Colon (tissue), 2 donors: ENCODE measurements around the gene CUZD1.
"Not testable (repeated sequence)": the region's sequence is repeated elsewhere in the genome, so short reads cannot be mapped to it uniquely, and the experiment has no call there.

ENCODE experiments used
- FAIRE-seq: peaks from 2 replicates; lab custom pipeline; 2012; peaks lifted over from hg19 to GRCh38; lab: Jason Lieb, UNC
- donor health status: control.
- donor health status: control.

The CUZD1 gene, protein sequence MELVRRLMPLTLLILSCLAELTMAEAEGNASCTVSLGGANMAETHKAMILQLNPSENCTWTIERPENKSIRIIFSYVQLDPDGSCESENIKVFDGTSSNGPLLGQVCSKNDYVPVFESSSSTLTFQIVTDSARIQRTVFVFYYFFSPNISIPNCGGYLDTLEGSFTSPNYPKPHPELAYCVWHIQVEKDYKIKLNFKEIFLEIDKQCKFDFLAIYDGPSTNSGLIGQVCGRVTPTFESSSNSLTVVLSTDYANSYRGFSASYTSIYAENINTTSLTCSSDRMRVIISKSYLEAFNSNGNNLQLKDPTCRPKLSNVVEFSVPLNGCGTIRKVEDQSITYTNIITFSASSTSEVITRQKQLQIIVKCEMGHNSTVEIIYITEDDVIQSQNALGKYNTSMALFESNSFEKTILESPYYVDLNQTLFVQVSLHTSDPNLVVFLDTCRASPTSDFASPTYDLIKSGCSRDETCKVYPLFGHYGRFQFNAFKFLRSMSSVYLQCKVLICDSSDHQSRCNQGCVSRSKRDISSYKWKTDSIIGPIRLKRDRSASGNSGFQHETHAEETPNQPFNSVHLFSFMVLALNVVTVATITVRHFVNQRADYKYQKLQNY

DNA sequence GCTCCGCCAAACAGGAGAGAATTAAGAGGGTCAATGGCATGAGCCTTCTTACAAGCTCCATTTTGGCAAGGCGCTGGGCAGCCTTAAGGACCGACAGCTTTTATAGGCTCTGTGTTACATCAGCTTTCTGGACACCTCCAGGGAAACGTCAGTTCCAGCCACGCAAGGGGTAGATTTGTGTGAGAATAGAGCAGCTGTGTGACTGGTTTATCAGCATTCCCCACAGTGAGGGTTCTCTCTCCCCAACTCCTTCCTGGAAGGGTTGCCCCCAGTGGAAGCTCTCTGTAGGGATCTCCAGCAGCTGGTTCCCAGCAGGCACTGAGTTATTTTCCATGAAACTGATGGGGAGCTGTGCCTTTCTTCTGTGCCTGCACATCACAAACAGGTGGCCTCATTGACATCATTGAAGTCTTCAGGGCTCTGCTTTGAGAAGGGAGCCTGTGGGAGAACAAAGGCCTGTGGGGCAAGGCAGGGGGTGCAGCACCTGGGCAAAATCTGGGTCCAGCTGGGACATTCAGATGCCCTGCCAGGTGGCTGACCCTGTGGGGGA lies at the start of gene CUZD1:
TSS of gene CUZD1 (minus strand) at position 75 of the 550 bp plus-strand sequence. CDS start at position 61, 14 bp downstream.
- FAIRE-seq, result no peak

DNA sequence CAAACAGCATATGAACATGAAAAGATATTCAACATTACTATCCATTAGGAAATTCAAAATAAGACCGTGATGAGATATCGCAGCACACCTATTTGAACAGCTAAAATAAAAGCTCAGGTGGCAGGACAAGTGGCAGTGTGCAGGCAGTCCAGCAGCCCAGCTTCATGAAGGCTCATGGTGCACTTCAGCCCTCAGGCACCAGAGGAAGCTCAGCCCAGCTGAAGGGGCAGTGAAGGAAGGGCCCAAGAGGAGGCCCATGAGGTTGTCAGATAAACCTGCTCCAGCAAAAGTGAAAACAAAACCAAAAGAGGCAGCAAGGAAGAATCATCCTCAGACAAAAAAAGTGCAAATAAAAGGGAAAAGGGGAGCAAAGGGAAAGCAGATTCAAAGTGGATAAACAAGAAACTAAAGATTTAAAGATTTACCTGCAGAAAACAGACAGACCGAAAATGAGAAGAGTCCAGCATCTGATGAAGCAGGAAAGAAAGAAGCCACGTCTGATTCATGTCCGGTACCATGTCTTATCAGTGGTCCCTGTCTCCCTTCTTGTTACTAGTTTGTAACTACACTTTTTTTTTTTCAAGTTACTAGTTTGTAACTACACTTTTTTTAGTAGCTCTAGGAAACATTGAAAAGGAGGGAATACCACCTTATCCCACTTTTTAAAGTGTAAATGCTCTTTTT lies 48.7 kb upstream of the CUZD1 start:
- no peak for FAIRE-seq

DNA sequence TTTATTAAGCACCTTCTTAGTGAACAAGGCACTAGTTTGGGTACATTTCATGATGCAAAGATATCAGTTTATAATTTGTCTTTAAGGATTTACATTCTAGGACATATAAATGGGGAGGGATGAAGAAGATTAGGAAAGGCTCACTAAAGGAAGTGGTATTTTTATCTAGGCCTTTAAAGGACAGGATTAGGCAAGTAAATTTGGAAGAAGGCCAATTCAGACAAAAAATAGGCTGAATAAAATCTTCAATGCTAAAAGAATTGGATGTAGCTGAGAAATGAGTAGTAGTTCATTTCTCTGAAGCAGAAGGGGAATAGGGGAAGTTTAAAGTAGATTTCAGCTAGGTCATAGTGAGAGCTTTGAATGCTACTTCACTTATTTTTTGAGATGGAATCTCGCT lies 38.5 kb upstream of the CUZD1 start:
- FAIRE-seq, result no peak

DNA sequence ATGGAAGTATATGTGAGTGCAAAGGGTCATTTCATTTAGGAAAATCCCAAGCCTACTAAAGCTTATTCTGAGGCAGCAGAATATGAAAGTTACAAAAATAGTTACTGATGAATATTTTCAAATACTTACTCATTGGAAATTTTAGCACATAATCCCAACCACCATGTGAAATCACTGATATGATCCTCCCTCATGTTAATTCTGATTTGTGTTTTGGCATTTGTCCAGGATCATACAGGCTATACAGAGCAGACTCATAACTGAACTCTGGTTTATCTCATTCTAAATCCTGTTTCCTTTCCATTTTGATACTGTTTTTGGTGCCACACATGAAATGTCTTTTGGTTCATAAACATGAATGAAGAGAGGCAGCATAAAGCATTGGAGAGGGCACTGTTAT lies 37.1 kb upstream of the CUZD1 start:
- FAIRE-seq, result no peak

DNA sequence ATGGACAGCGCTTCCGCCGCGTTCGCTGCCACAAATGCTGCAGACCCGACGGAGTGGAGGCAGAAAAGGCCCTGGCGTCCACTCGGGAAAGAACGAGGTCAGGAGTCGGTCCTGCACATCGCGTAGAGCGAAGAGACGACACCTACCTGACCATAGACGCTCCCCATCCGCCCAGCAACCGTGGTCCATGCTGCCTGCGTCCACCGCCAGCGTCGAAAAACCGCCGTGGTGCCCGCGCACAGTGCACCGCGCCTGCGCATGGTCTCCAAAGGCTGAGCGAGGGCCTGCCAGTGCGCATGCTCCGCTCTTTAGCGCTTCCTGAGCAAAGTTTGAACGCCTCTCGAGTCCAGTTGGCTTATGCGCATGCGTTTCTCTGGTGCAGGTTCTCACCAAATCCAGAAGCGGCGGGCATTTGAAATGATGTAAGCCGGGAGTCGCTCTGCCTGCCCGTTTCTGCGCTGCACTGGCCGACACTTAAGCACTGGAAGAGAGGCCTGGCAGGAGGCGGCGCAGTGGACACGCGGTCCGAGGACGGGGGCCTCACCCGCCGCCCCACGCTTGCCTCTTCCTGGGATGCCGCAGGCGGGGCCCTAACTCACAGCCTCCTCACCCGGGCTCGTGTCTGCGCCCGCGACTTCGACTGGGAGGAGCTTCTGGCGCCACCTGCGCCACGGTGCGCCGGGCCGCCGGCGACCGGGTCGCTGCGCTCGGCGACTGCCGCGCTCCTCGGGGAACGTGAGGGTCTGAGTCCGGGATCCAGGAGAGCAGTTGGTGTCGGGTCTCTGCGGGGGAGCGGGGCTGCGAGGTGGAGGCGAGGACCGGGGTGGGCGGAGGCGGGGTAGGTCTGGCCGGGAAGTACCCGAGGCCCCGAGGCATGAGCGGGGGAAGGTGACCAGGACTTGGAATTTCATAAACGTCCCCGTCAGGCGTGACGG lies 33.9 kb upstream of the CUZD1 start, which contains the start of gene FAM24B:
TSS of gene FAM24B (minus strand) at position 243 of the 935 bp plus-strand sequence. CDS start 29,066 bp downstream, outside the sequence.
- no peak for FAIRE-seq

DNA sequence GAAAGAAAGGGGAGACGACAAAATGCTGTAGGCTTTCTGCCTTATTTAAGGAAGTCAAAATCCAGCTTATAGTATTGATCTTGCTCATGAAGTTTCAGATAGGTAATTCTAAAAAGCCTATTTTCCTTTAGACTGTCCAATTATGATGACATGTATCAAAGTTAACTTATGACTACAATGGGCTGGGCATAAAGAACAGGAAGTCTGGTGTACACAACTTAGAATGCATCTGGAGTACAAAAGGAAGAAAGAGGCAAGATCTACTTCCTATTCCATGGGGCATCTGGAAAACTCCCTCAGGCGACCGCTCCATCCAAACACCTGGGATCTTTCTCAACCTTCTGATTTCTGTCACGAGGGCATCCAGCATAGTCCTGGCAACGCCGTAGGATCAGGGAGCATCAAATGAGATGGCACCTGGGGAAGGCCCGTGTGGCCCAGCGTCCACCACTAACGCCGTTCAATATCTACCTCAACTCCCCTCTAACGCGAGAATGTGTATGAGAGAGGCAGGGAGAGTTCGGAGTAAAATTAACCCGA lies 33.2 kb upstream of the CUZD1 start:
- no peak for FAIRE-seq

DNA sequence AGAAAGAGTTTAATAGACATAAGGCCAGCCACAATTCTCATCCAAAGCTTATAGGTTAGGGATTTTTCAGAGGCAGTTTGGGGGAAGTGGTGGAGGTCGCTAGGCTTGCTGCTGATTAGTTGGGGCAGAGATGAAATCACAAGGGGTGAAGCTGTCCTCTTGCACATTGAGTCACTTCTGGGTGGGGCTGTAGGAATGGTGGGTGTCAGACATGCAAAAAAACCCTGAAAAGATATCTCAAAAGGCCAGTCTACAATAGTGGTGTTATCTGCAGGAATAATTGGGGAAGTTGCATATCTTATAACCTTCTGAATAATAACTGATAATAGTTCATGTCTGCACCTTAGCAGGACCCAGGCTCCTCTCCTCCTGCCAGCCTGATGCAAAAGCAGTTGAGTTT lies 31.6 kb upstream of the CUZD1 start:
- no peak for FAIRE-seq

DNA sequence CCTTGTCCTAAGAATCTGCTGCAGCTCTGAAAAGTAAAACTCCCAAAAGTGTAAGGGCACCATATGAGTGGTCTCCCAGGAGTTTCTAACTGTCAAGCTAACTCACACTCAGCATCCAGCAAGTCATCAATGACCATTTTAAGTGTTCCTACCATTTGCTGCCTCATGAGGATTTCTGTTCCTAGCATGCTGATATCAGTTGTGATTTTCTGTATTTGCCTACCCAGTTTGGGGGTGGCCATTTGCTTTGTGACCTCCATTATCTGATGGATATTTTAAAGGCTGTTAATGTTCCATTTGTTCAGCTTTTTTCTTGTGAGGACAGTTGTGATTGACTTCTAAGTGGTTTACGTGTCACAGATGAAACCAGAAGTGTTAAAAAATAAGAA lies 30.8 kb upstream of the CUZD1 start:
- FAIRE-seq, result no peak

DNA sequence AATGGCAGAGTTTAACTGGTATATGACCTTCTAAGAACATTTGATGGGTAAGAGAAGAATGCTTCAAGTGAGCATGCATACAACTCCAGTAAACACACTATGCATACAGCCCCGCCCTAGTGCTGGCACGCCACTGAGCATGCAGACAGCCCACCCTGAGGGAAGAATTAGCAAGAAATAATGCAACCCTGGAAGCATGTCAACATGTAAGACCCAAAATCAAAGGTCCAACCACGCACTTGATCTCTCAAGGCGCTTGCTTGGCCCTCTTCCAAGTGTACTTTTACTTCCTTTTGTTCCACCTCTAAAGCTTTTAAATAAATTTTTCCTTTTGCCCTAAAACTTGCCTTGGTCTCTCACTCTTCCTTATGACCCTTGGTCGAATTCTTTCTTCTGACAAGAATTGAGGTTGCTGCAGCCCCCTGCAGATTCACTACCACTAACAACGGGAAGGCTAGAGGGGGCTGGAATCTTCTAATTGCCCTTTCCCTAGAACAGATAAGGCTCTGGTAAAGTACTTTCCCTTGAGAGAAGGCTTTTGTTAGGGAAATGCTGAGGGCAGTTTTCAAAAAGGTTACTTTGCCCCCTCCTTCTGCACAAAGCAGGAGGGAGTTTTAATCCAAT lies 30.3 kb upstream of the CUZD1 start:
- FAIRE-seq, result no peak

DNA sequence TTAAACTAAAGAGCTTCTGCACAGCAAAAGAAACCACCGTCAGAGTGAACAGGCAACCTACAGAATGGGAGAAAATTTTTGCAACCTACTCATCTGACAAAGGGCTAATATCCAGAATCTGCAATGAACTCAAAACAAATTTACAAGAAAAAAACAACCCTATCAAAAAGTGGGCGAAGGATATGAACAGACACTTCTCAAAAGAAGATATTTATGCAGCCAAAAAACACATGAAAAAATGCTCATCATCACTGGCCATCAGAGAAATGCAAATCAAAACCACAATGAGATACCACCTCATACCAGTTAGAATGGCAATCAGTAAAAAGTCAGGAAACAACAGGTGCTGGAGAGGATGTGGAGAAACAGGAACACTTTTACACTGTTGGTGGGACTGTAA lies 26.3 kb upstream of the CUZD1 start:
- FAIRE-seq, result not testable (repeated sequence)

DNA sequence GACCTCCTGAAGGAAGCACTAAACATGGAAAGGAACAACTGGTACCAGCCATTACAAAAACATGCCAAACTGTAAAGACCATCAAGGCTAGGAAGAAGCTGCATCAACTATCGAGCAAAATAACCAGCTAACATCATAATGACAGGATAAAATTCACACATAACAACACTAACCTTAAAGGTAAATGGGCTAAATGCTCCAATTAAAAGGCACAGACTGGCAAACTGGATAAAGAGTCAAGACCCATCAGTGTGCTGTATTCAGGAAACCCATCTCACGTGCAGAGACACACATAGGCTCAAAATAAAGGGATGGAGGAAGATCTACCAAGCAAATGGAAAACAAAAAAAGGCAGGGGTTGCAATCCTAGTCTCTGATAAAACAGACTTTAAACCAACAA lies 23.1 kb upstream of the CUZD1 start:
- not testable (repeated sequence) for FAIRE-seq

DNA sequence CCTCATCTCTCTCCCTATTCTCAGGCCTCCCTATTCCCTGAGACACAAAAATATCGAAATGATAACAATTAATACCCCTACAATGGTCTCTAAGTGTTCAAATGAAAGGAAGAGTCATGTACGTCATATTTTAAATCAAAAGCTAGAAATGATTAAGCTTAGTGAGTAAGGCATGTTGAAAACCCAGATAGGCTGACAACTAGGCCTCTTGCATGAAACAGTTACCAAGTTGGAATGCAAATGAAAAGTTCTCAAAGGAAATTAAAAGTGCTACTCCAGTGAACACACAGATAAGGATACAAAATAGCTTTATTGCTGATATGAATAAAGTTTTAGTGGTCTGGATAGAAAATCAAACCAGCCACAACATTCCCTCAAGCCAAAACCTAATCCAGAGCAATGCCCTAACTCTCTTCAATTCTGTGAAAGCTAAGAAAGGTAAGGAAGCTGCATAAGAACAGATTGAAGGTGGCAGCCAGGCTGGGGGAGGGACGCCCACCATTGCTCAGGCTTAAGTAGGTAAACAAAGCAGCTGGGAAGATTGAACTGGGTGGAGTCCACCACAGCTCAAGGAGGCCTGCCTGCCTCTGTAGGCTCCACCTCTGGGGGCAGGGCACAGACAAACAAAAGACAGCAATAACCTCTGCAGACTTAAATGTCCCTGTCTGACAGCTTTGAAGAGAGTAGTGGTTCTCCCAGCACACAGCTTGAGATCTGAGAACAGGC lies 21.3 kb upstream of the CUZD1 start:
- FAIRE-seq, result not testable (repeated sequence)

DNA sequence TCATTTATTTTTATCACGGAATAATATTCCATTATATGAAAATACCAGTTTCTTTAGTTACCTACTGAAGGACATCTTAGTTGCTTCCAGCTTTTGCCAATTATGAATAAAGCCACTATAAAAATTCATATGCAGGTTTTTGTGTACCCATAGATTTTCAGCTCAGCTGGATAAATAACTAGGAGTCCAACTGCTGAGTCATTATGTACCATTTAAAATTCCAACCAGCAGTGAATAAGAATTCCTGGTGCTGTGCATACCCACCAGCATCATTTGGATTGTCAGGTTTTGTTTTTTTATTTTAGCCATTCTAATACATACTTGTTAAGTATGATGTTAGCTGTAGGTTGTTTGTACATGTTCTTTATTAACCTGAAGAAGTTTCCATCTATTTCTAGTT lies 19.2 kb upstream of the CUZD1 start:
- no peak for FAIRE-seq

DNA sequence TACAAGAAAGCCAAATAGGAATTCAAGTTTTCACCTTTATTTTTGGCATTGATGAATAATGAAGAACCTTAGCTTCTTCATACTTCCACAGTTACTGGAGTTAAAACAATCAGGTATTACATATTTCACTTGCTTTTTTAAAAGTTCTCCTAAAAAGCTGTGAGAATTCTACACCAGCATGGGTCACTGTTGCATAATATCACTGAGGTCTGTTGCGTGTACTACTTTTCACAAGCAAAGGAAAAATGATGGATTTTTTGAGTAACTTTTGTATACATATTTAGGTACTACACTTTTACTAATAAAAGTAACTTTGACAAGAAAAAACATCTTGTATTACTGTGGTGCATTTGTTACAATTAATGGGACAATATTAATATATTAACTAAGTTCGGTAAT lies 18.5 kb upstream of the CUZD1 start:
- no peak for FAIRE-seq

DNA sequence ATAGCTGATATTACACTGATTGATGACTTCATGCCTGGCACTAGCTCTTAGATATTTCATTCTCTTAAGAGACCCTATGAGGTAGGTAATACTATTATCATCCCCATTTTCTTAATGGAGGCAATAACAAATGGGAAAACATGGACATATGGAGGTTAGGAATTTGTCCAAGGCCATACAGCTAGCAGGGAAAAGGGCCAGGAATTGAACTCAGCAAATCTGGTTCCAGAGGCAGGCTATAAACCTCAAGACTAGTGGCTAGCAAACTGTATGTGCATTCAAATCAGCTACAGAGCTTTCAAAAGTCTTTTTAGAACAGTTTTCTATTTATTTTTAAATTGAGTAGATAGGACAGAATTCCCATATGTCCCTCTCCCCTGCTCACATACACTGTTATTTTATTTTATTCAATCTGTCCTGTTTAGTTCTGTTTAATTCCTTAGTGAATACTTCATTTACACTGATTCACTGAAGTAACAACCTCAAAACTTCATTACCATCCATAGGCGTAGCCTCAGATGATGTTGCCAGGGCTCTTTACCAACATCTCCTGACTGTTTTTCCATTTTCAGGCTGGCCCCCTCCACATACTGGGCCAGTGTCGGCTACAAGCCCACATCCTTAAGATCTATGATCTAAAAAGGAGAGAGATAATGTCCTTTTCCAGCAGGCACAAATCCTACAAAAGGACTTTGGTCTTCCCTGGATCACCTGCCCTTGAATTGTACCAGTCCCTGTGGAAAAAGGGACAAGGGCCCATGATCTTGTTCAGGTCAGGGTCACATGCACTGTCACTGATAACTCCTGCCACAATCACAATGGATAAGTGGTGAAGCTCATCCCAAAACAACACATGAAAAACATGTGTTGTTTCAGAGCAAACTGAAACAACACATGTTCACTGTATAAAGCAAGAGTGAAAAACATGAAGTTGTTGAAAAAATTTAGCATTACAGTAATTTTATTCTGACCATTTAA lies 17.8 kb upstream of the CUZD1 start:
- FAIRE-seq, result no peak

DNA sequence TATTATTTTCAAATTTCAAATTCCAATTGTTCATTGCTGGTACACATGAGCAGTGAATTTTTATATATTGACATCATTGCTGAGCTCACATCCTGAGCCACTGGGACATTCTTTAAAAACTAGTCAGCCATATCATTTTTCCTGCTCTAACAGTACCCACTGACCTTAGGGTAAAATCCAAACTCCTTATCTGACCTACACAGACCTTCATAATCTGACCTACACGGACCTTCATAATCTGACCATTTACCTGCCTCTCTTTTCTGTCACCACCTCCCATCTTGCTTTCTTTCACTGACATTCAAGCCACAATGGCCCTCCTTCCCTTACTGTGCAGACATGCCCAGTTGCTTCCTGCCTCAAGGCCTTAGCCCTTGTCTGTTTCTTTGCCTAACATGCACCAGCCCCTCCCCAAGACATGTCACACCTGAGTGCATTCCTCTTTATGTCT lies 16.1 kb upstream of the CUZD1 start:
- no peak for FAIRE-seq

DNA sequence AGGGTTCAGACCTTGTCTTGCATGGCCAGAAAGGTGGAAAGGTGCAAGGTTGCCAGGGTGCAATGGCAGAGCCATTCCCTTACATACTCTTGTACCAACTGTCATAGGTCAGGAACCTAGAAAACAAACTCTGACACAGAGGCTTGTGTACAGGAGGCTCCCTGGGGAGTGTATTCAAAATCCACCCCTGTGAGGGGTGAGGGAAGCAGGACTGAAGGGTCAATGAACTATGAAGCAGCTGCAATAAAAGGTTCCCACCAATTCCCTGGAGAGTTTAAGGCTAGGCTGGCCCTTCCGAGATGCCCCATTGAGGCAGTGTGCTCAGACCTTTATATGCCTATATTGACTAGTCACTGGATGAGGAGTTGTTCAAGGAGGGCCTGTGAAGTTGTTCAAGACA lies 13.9 kb upstream of the CUZD1 start:
- no peak for FAIRE-seq

DNA sequence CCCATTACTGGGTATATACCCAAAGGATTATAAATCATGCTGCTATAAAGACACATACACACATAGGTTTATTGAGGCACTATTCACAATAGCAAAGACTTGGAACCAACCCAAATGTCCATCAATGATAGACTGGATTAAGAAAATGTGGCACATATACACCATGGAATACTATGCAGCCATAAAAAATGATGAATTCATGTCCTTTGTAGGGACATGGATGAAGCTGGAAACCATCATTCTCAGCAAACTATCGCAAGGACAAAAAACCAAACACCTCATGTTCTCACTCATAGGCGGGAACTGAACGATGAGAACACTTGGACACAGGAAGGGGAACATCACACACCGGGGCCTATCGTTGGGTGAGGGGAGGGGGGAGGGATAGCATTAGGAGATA lies 12.4 kb upstream of the CUZD1 start:
- not testable (repeated sequence) for FAIRE-seq

DNA sequence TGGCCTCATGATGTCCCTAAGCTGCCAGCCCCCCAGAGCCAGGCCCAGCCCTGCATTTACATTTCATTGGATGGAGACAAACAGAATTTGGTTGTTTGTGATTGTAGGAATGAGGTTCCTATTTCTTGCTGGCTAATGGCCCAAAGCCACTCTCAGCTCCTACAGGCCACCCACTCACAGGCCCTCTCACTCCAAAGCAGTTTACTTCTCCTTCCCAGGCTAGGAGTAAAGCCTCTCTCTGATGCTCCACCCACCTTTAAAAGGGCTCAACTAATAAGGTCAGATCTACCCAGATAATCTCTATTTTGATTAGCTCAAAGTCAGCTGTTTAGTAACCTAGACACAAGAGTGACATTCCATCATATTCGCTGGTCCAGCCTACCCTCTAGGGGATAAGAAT lies 11.2 kb upstream of the CUZD1 start:
- FAIRE-seq, result no peak
